GM10266 (cell line): ENCODE data around the gene FKBP7.

ENCODE experiments used
- DNase-seq: peaks from one replicate; pipeline ENCODE4 v3.0.0; 2012; ENCODE audit errors: extremely low spot score
- CTCF ChIP-seq: IDR thresholded peaks from 2 replicates; pipeline ENCODE4 v1.5.1; 2012; ENCODE audit warnings: mild to moderate bottlenecking, low read depth; ENCODE audit not compliant: control insufficient read depth, insufficient read depth; ENCODE audit errors: missing control alignments

FKBP7 gene

DNA sequence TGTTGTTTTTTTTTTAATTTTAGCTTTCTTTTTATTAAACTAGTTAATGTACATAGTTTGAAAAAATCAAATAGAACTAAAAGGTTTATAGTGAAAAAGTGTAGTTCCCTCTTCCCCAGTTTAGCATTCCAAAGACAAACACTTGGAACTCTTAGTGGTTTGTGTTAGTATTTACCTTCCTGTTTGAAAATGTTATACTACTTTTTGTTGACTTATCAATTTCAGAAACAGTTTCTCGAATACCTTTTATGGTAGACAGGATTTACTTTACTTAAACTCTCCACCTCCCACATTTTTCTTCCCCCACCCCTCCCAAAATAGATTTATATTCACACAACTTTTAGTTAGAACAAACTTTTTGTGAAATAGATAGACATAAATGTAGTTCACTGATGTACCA, 28.5 kb upstream of the FKBP7 start:
- TF ChIP-seq CTCF = no peak
- DNase-seq = no peak

- no peak for DNase-seq
- no peak for TF ChIP-seq CTCF
Measured at GRCh38 chr2:178506524-178506923, 28.1 kb upstream of the FKBP7 start.

GRCh38 chr2:178506101-178506500, 27.7 kb upstream of the FKBP7 start:
- no peak for TF ChIP-seq CTCF
- DNase-seq = no peak

GRCh38 chr2:178502751-178503150, 24.4 kb upstream of the FKBP7 start:
- TF ChIP-seq CTCF = no peak
- DNase-seq = no peak

DNA sequence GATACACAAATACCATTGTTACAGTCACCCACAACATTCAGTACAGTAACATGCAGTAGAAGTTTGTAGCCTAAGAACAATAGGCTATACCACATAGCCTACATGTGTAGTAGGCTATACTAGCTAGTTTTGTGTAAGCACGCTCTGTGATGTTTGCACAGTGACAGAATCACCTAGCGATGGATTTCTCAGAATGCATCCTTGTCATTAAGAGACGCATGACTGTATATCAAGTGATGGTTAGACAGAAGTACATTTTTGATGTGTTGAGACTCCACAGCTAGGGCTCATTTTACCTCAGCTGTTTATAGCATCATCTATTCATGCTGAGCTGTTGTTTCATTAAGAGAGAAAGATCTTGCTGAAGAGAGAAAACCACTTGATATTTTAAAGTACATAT, 21.2 kb upstream of the FKBP7 start:
- TF ChIP-seq CTCF = no peak
- DNase-seq = no peak

DNA sequence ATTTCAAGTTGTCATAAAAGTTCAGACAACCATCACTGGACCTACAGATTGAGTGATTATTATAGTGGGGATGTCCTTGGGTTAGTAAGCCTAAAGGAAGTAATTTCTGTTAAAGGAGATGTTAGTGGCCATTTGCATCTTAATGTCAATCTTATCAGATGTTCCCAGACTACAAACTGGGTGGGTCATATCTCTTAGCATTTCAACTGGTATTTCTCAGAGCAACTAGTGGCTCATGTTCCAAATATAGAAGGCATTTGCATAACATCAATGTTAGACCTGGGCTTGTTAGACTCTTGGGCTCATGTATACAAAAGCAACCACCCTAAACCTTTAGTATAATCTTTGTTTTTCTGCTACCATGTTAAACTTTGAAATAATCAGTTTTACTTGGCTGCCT, 19.7 kb upstream of the FKBP7 start:
- DNase-seq = no peak
- no peak for TF ChIP-seq CTCF

DNA sequence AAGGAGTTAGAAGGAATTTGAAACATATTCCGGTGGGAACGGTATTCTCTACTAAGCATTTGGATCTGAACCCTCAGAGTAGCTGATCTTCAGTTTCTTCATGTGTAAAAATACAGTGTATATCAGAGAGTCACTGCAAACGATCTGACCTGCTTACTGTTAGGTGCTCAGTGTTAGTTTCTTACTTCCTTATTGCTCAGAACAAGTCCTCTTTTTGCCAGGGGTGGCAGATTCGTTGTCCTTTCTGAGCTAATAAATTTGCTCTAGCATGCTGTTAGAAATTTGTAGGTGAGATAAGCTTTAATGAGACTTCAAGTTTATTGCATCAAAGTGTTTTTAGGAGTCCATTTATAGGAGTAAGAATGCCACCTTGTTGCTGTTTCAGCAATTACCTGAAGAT, 17.6 kb upstream of the FKBP7 start:
- no peak for DNase-seq
- no peak for TF ChIP-seq CTCF
